Measurements from ENCODE around the gene PRKCZ.

Gene PRKCZ

GRCh38 chr1:2209400-2210083 is 159.3 kb downstream of the PRKCZ start:
- peaks cover 7% of the 10 kb centered on the region; the same call in 1 of the 2 replicates for H3K27me3 ChIP-seq (ENCODE audit: control insufficient read depth, insufficient read depth, low read length)
- no peak overlapping the region for H3K4me3 ChIP-seq (ENCODE audit: low read depth, low read length)
- H3K9me3 ChIP-seq (ENCODE audit: control insufficient read depth, insufficient read depth, low read length), result no peaks in the 10 kb centered on the region
- H3K9ac ChIP-seq (ENCODE audit: low read depth, low read length), result no peak overlapping the region
- H3K4me1 ChIP-seq (ENCODE audit: control insufficient read depth, insufficient read depth, low read length), result peaks cover 15% of the 10 kb centered on the region
- no peak overlapping the region for H3K27ac ChIP-seq (ENCODE audit: low read depth, low read length)
- no peaks in the 10 kb centered on the region for H3K36me3 ChIP-seq (ENCODE audit: control insufficient read depth, insufficient read depth, low read length)

- Histone ChIP-seq H3K4me1 (ENCODE audit: control insufficient read depth, insufficient read depth, low read length) (peaks cover 15% of the 10 kb centered on the region), H3K4me3 (ENCODE audit: low read depth, low read length) (no peak overlapping the region), H3K9ac (ENCODE audit: low read depth, low read length) (no peak overlapping the region), H3K9me3 (ENCODE audit: control insufficient read depth, insufficient read depth, low read length) (no peaks in the 10 kb centered on the region), H3K27ac (ENCODE audit: low read depth, low read length) (no peak overlapping the region), H3K27me3 (ENCODE audit: control insufficient read depth, insufficient read depth, low read length) (peaks cover 7% of the 10 kb centered on the region; the same call in 1 of the 2 replicates), H3K36me3 (ENCODE audit: control insufficient read depth, insufficient read depth, low read length) (no peaks in the 10 kb centered on the region)
Observed at GRCh38 chr1:2210084-2210653, 160.0 kb downstream of the PRKCZ start.

- Histone ChIP-seq H3K4me1 (ENCODE audit: control insufficient read depth, insufficient read depth, low read length) (peaks cover 15% of the 10 kb centered on the region), H3K9ac (ENCODE audit: low read depth, low read length) (no peak overlapping the region), H3K27me3 (ENCODE audit: control insufficient read depth, insufficient read depth, low read length) (peaks cover 6% of the 10 kb centered on the region; the same call in 1 of the 2 replicates), H3K36me3 (ENCODE audit: control insufficient read depth, insufficient read depth, low read length) (no peaks in the 10 kb centered on the region), H3K27ac (ENCODE audit: low read depth, low read length) (no peak overlapping the region), H3K9me3 (ENCODE audit: control insufficient read depth, insufficient read depth, low read length) (no peaks in the 10 kb centered on the region), H3K4me3 (ENCODE audit: low read depth, low read length) (no peak overlapping the region)
Observed at GRCh38 chr1:2210786-2211185, 160.6 kb downstream of the PRKCZ start.

- peaks cover 15% of the 10 kb centered on the region for H3K4me1 ChIP-seq (ENCODE audit: control insufficient read depth, insufficient read depth, low read length)
- no peaks in the 10 kb centered on the region for H3K36me3 ChIP-seq (ENCODE audit: control insufficient read depth, insufficient read depth, low read length)
- no peaks in the 10 kb centered on the region for H3K27me3 ChIP-seq (ENCODE audit: control insufficient read depth, insufficient read depth, low read length)
- no peak overlapping the region; the same call in 1 of the 2 replicates for H3K4me3 ChIP-seq (ENCODE audit: low read depth, low read length)
- peak overlapping the region; percentile 52 for H3K9ac ChIP-seq (ENCODE audit: low read depth, low read length)
- H3K27ac ChIP-seq (ENCODE audit: low read depth, low read length), result peak overlapping the region; percentile 96
- H3K9me3 ChIP-seq (ENCODE audit: control insufficient read depth, insufficient read depth, low read length), result no peaks in the 10 kb centered on the region
Observed at GRCh38 chr1:2212274-2212531, 162.0 kb downstream of the PRKCZ start.

- Histone ChIP-seq H3K9ac (ENCODE audit: low read depth, low read length) (peak overlapping the region; percentile 77), H3K9me3 (ENCODE audit: control insufficient read depth, insufficient read depth, low read length) (no peaks in the 10 kb centered on the region), H3K27me3 (ENCODE audit: control insufficient read depth, insufficient read depth, low read length) (no peaks in the 10 kb centered on the region), H3K36me3 (ENCODE audit: control insufficient read depth, insufficient read depth, low read length) (no peaks in the 10 kb centered on the region), H3K4me3 (ENCODE audit: low read depth, low read length) (peak overlapping the region; percentile 48), H3K27ac (ENCODE audit: low read depth, low read length) (peak overlapping the region; percentile 96), H3K4me1 (ENCODE audit: control insufficient read depth, insufficient read depth, low read length) (peaks cover 15% of the 10 kb centered on the region)
Observed at GRCh38 chr1:2212532-2213491, 162.6 kb downstream of the PRKCZ start.

GRCh38 chr1:2213576-2214505 is 163.6 kb downstream of the PRKCZ start:
- H3K9ac ChIP-seq (ENCODE audit: low read depth, low read length), result no peak overlapping the region
- H3K27me3 ChIP-seq (ENCODE audit: control insufficient read depth, insufficient read depth, low read length), result no peaks in the 10 kb centered on the region

GRCh38 chr1:2214541-2215241 is 164.5 kb downstream of the PRKCZ start:
- no peak overlapping the region for H3K4me3 ChIP-seq (ENCODE audit: low read depth, low read length)
- H3K4me1 ChIP-seq (ENCODE audit: control insufficient read depth, insufficient read depth, low read length), result peaks cover 15% of the 10 kb centered on the region
- no peak overlapping the region for H3K9ac ChIP-seq (ENCODE audit: low read depth, low read length)
- no peaks in the 10 kb centered on the region for H3K36me3 ChIP-seq (ENCODE audit: control insufficient read depth, insufficient read depth, low read length)
- H3K27me3 ChIP-seq (ENCODE audit: control insufficient read depth, insufficient read depth, low read length), result no peaks in the 10 kb centered on the region
- no peaks in the 10 kb centered on the region for H3K9me3 ChIP-seq (ENCODE audit: control insufficient read depth, insufficient read depth, low read length)
- H3K27ac ChIP-seq (ENCODE audit: low read depth, low read length), result no peak overlapping the region

More at GRCh38 chr1:2213576-2214505, 163.6 kb downstream of the PRKCZ start:
- H3K4me1 ChIP-seq (ENCODE audit: control insufficient read depth, insufficient read depth, low read length), result peaks cover 15% of the 10 kb centered on the region
- H3K4me3 ChIP-seq (ENCODE audit: low read depth, low read length), result no peak overlapping the region
- peak overlapping the region; percentile 96 for H3K27ac ChIP-seq (ENCODE audit: low read depth, low read length)
- no peaks in the 10 kb centered on the region for H3K9me3 ChIP-seq (ENCODE audit: control insufficient read depth, insufficient read depth, low read length)
- no peaks in the 10 kb centered on the region for H3K36me3 ChIP-seq (ENCODE audit: control insufficient read depth, insufficient read depth, low read length)

GRCh38 chr1:2215329-2215728 is 165.1 kb downstream of the PRKCZ start:
- H3K9me3 ChIP-seq (ENCODE audit: control insufficient read depth, insufficient read depth, low read length), result no peaks in the 10 kb centered on the region

GRCh38 chr1:2215909-2216766 is 165.9 kb downstream of the PRKCZ start:
- Histone ChIP-seq H3K4me3 (ENCODE audit: low read depth, low read length) (no peak overlapping the region), H3K27ac (ENCODE audit: low read depth, low read length) (no peak overlapping the region), H3K9me3 (ENCODE audit: control insufficient read depth, insufficient read depth, low read length) (no peaks in the 10 kb centered on the region), H3K27me3 (ENCODE audit: control insufficient read depth, insufficient read depth, low read length) (no peaks in the 10 kb centered on the region), H3K36me3 (ENCODE audit: control insufficient read depth, insufficient read depth, low read length) (no peaks in the 10 kb centered on the region), H3K4me1 (ENCODE audit: control insufficient read depth, insufficient read depth, low read length) (peaks cover 15% of the 10 kb centered on the region), H3K9ac (ENCODE audit: low read depth, low read length) (no peak overlapping the region)

More at GRCh38 chr1:2215329-2215728, 165.1 kb downstream of the PRKCZ start:
- Histone ChIP-seq H3K27me3 (ENCODE audit: control insufficient read depth, insufficient read depth, low read length) (no peaks in the 10 kb centered on the region), H3K27ac (ENCODE audit: low read depth, low read length) (no peak overlapping the region), H3K4me3 (ENCODE audit: low read depth, low read length) (no peak overlapping the region), H3K9ac (ENCODE audit: low read depth, low read length) (no peak overlapping the region), H3K36me3 (ENCODE audit: control insufficient read depth, insufficient read depth, low read length) (no peaks in the 10 kb centered on the region), H3K4me1 (ENCODE audit: control insufficient read depth, insufficient read depth, low read length) (peaks cover 15% of the 10 kb centered on the region)
